Measurements from ENCODE around the gene SART1. TPM values are rescaled to one million over a fixed set of nuclear protein-coding genes. Genes with fewer than 3 reads are reported as not detected.

The SART1 gene
- polyA plus RNA-seq, 12 donors, result 30.3 to 66.7 (median 32.6) TPM; not detected in 1

- DNase-seq, result no peak
These were observed 689 bp upstream of the SART1 start for GRCh38 chr11:65960824-65961266.

GRCh38 chr11:65962141-65962564 is 619 bp downstream of the SART1 start:
- DNase-seq, result no peak

GRCh38 chr11:65964906-65965305 is 3.4 kb downstream of the SART1 start:
- DNase-seq, result no peak

GRCh38 chr11:65965986-65966762 is 4.6 kb downstream of the SART1 start:
- no peak for DNase-seq

GRCh38 chr11:65967329-65967934 is 5.9 kb downstream of the SART1 start:
- DNase-seq, result no peak

GRCh38 chr11:65968600-65969482 is 7.3 kb downstream of the SART1 start:
- no peak for DNase-seq

- DNase-seq, result no peak
These were observed 10.6 kb downstream of the SART1 start for GRCh38 chr11:65972116-65972515.

GRCh38 chr11:65973439-65974110 is 12.0 kb downstream of the SART1 start:
- no peak for DNase-seq

GRCh38 chr11:65975771-65976170 is 14.2 kb downstream of the SART1 start:
- no peak for DNase-seq

GRCh38 chr11:65976216-65977176 is 15.0 kb downstream of the SART1 start:
- no peak for DNase-seq

- DNase-seq, result no peak
These were observed 16.3 kb downstream of the SART1 start for GRCh38 chr11:65977621-65978390.

GRCh38 chr11:65978391-65979238 is 17.1 kb downstream of the SART1 start:
- DNase-seq, result no peak

- DNase-seq, result no peak
These were observed 17.8 kb downstream of the SART1 start for GRCh38 chr11:65979261-65979759.

GRCh38 chr11:65981101-65981740 is 19.7 kb downstream of the SART1 start:
- no peak for DNase-seq

GRCh38 chr11:65981972-65982823 is 20.7 kb downstream of the SART1 start:
- DNase-seq, result no peak

- DNase-seq, result no peak
These were observed 21.5 kb downstream of the SART1 start for GRCh38 chr11:65982824-65983588.
